Panc1 (cell line): Measurements from ENCODE around the gene POFUT2. TPM values are rescaled to one million over a fixed set of nuclear protein-coding genes. Genes with fewer than 3 reads are reported as not detected.

Experiments
- ATAC-seq: fragments of 200-7000 bp; cut with Tn5 transposase; 2 replicates; pipeline ENCODE4 v1.9.1; 2020; ENCODE audit warnings: mild to moderate bottlenecking, moderate library complexity
- BruUV-seq: library from RNA; stranded (reverse); fragments of 400-500 nt; replicated peaks from 2 replicates; lab custom pipeline; 2021; lab: Mats Ljungman, UMichigan
- CTCF ChIA-PET: fragments of 300-600 bp; sonication (Branson Sonifier 250); formaldehyde crosslinking; loops from one replicate; lab custom pipeline; 2022; ENCODE audit warnings: antibody characterized with exemption; lab: Charles Lee
- POLR2A ChIA-PET: fragments of 300-600 bp; sonication (Branson Sonifier 250); formaldehyde crosslinking; loops from one replicate; lab custom pipeline; 2022; ENCODE audit warnings: antibody characterized with exemption; lab: Charles Lee
- DNase-seq: peaks from one replicate; pipeline ENCODE4 v3.0.0-alpha.2; 2010; ENCODE audit warnings: low read depth, low spot score
- H3K27ac ChIP-seq: 2 replicates; pipeline ENCODE4 v1.5.1; 2011; ENCODE audit warnings: mild to moderate bottlenecking, low read length, inconsistent platforms
- H3K27me3 ChIP-seq: fragments of 200-500 bp; sonication (Bioruptor generic); 2 replicates; pipeline ENCODE4 v1.6.0; 2014; ENCODE audit warnings: low read length, inconsistent platforms; ENCODE audit not compliant: control insufficient read depth, insufficient read depth
- H3K36me3 ChIP-seq: fragments of 200-500 bp; sonication (Bioruptor generic); 2 replicates; pipeline ENCODE4 v1.5.1; 2014; ENCODE audit warnings: inconsistent platforms, mild to moderate bottlenecking, low read length, moderate library complexity; ENCODE audit not compliant: control insufficient read depth, insufficient read depth
- H3K4me1 ChIP-seq: 2 replicates; pipeline ENCODE4 v1.5.1; 2011; ENCODE audit warnings: inconsistent platforms, mild to moderate bottlenecking, low read length, moderate library complexity; ENCODE audit not compliant: control insufficient read depth, insufficient read depth
- H3K4me3 ChIP-seq, 2 experiments: 2 replicates each; pipeline ENCODE4 v1.5.1; 2011 to 2012; ENCODE audit warnings: low read depth in 2 of 2, low read length in 2 of 2, mild to moderate bottlenecking in 2 of 2, inconsistent platforms in 1 of 2, moderate library complexity in 1 of 2
- H3K9me3 ChIP-seq: fragments of 200-500 bp; sonication (Bioruptor generic); 2 replicates; pipeline ENCODE4 v1.5.1; 2014; ENCODE audit warnings: low read depth, mild to moderate bottlenecking, inconsistent platforms, low read length, moderate library complexity; ENCODE audit not compliant: control insufficient read depth, insufficient read depth
- CTCF ChIP-seq: fragments of 450-650 bp; IDR thresholded peaks from 2 replicates; pipeline ENCODE4 v1.5.1; 2017; ENCODE audit warnings: mild to moderate bottlenecking
- POLR2AphosphoS5 ChIP-seq: IDR thresholded peaks from 2 replicates; pipeline ENCODE4 v1.6.1; 2012; ENCODE audit warnings: mild to moderate bottlenecking, low read depth, low read length, moderate library complexity
- REST ChIP-seq, 2 experiments: IDR thresholded peaks; 2 replicates each; pipeline ENCODE4 v1.6.1; 2011 to 2012; ENCODE audit warnings: low read depth in 2 of 2, control low read depth in 1 of 2, low read length in 1 of 2, mild to moderate bottlenecking in 1 of 2, moderate library complexity in 1 of 2; ENCODE audit not compliant: insufficient read depth in 1 of 2
- SIN3A ChIP-seq: IDR thresholded peaks from 2 replicates; pipeline ENCODE4 v1.6.1; 2012; ENCODE audit warnings: low read depth, mild to moderate bottlenecking, low read length, moderate library complexity, borderline replicate concordance; ENCODE audit not compliant: insufficient read depth
- TCF7L2 ChIP-seq: IDR thresholded peaks from 2 replicates; pipeline ENCODE4 v1.6.1; 2011; ENCODE audit warnings: mild to moderate bottlenecking, low read depth, low read length, inconsistent platforms
- in situ Hi-C: cut with HindIII; loops from 2 replicates; pipeline ENCODE4 v1.10.0; 2016; ENCODE audit warnings: low sequenced_read_pairs, low pct_unique_long_range_greater_than_20kb
- intact Hi-C: fragments of 100-400 bp; cut with micrococcal nuclease; formaldehyde crosslinking; loops from one replicate; pipeline ENCODE4 v1.10.0; 2022; ENCODE audit not compliant: unreplicated experiment
- total RNA-seq: library from RNA; stranded (reverse); gene quantifications from one replicate; pipeline ENCODE4 v1.2.1, GENCODE V29; 2021; ENCODE audit not compliant: unreplicated experiment

Gene POFUT2
- total RNA-seq, 1 experiment from 2014 or later = 59.6 TPM

- Histone ChIP-seq H3K4me3 (no peak overlapping the region), H3K27ac (no peak overlapping the region), H3K36me3 (no peaks in the 10 kb centered on the region), H3K9me3 (no peaks in the 10 kb centered on the region), H3K4me1 (peaks cover 15% of the 10 kb centered on the region), H3K27me3 (no peaks in the 10 kb centered on the region)
- in situ Hi-C loops = no loop called here
- POLR2A ChIA-PET = no interaction called here
- DNase-seq (no peak), ATAC-seq (no peak)
- intact Hi-C loops = no loop called here
- CTCF ChIA-PET = no interaction called here
- no TSS peak for BruUV-seq
- TF ChIP-seq POLR2AphosphoS5 = no peak
- no peak for TF ChIP-seq TCF7L2
- no peak for TF ChIP-seq SIN3A
- TF ChIP-seq CTCF = no peak
- TF ChIP-seq REST (IDR thresholded peaks at IDR 0.05; ENCODE audit: insufficient read depth in 1 of 2, low read depth in 2 of 2, low read length in 1 of 2) = no peak
These were observed 56.0 kb downstream of the POFUT2 start for GRCh38 chr21:45231705-45232104.

DNA sequence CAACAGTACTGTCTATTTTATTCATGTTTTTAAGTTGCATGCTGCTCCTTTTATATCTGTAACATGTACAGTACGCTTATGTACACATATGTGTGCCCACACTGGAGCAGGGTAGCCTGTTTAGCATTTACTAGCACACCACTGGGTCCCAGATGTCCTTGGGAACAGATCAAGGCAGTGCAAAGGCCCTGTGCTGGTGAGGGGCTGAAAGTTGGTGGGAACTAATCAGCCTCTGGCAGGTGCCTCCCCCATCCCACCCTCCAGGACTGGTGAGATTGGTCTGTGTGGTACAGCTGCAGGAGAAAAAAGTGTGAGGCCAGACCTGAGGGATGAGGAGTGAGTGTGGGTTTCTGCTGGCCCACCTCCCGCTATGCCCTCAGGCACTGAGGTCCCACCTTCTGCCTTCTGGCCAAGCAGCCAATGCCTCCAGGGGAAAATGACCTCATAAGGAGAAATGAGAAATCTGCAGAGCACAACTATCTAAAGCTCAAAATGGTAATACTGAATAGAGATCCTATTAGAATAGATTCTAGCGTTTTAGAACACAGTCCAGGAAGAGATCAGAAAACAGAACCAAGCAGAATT is 58.9 kb downstream of the POFUT2 start:
- intact Hi-C loops = no loop called here
- CTCF ChIA-PET = no interaction called here
- POLR2A ChIA-PET = no interaction called here
- no peak for TF ChIP-seq SIN3A
- no peak for TF ChIP-seq TCF7L2
- no peak for TF ChIP-seq CTCF
- no peak for TF ChIP-seq REST (IDR thresholded peaks at IDR 0.05; ENCODE audit: insufficient read depth in 1 of 2, low read depth in 2 of 2, low read length in 1 of 2)
- no peak for TF ChIP-seq POLR2AphosphoS5
- no peak overlapping the region for H3K4me3 ChIP-seq
- H3K9me3 ChIP-seq = no peaks in the 10 kb centered on the region
- ATAC-seq = peak; percentile 22
- H3K27ac ChIP-seq = no peak overlapping the region
- DNase-seq = no peak
- in situ Hi-C loops = no loop called here
- peaks cover 18% of the 10 kb centered on the region for H3K4me1 ChIP-seq
- H3K27me3 ChIP-seq = no peaks in the 10 kb centered on the region
- no peaks in the 10 kb centered on the region for H3K36me3 ChIP-seq
- no TSS peak for BruUV-seq
